DMS 273 (cell line): ENCODE measurements around the gene CD247.
A peak's percentile ranks its signal among the peaks of the same experiment; 100 is the strongest.

ENCODE experiments used
- DNase-seq: peaks from one replicate; lab custom pipeline; 2025; ENCODE audit not compliant: unreplicated experiment; lab: John Stamatoyannopoulos, UW

CD247 gene

DNA sequence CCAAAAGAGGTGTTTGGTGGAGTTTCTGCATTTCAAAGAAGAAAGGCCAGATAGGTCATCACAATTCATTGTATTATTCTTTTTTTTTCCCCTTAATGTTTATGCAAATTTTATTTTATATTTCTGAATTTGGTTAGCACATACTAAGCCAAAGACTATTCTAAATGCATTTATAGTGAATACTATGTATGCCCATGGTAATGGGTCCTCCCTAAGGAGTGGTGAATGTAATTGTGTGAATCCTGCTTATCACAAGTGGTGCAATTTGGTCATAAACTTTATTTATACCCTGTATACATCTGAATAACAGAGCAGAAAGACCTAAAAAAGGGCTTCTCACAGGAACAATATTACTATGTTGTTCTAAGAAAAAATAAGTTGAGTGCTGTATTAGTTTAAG lies 99.1 kb downstream of the CD247 start:
- DNase-seq = no peak

DNA sequence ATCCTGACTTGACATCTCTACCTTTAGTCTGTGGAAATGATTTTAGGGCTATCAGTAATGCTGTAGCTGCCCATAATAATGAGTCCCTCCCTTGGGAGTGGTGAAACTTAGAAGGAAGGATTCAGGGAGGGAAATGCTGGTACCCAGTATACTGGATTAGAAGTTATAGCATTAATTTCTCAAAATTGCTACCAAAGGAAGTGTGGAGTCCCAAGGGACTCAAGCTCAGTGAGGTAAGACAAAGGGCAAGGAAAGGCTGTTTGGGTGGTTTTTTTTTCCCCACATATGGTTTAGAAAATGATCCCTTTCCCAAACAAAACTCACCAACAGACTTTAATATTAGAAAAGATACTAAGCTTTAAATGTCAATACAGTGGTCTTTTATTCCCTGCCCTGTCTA lies 99.9 kb downstream of the CD247 start:
- peak; percentile 9 for DNase-seq

DNA sequence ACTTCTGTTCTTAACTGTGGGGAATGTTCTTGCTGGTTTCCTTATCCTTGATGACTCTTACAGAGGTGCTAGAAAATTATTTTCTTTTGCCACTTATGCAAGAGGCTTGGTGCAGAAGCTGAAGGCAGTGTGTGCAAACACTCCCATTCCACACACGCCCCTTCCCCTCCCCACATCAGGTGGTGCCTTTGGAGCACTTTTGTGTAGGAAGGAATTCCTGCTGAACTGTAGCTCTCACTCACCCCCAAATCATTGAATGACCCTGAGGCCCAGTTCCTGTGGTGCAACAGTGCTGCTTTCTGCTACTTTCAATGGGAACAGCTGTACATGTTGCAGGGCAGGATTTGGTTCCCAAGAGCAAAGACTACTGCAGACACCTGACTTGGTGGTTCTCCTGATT lies 101.8 kb downstream of the CD247 start:
- DNase-seq = no peak

DNA sequence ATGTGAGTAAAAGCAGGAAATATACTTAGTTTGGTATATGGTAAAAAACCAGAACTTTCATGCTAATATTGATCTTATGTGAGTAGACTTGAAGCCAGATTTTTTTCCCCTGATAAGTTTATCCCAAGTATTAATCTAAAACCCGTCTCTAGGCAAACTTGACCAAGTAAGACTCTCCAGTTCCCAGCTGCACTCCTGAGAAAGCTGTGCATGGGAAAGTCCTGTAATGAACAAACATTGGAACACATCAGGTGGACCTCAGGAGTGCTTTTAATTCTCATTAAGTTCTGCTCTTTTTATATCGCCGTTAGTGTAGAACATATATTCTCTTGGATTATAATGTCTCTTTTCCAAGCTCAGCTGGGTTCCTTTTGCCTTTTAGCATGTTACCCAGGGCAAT lies 105.0 kb downstream of the CD247 start:
- no peak for DNase-seq

DNA sequence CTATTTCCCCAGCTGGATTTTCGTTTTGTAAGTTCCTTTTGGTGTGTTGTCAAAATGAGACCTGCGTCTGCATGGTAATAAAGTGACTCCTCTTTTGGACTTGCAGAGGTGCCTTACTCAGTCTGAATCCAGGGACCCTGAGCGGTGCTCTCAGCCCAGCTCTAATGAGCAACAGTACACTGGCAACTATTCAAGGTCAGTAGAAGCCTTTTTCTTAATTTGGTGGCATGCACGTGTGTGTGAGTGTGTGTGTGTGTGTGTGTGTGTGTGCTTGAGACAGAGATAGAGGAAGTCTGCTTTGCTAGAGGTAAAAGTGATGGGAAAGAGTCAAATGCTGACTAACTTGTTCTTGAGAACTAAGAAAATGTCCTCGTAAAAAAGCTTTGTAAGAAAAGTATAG lies 105.4 kb downstream of the CD247 start:
- DNase-seq = no peak

DNA sequence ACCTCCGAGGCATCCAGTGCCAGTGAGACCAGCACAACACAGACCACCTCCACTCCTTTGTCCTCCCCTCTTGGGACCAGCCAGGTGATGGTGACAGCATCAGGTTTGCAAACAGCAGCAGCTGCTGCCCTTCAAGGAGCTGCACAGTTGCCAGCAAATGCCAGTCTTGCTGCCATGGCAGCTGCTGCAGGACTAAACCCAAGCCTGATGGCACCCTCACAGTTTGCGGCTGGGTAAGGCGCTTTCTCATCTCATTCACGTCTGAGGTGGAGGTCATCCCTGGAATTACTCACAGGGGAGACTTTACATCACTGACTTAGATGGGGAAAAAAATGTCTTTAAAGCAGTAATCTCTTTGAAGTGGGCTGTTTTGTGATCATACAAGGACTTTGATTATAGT lies 106.3 kb downstream of the CD247 start:
- DNase-seq = no peak

DNA sequence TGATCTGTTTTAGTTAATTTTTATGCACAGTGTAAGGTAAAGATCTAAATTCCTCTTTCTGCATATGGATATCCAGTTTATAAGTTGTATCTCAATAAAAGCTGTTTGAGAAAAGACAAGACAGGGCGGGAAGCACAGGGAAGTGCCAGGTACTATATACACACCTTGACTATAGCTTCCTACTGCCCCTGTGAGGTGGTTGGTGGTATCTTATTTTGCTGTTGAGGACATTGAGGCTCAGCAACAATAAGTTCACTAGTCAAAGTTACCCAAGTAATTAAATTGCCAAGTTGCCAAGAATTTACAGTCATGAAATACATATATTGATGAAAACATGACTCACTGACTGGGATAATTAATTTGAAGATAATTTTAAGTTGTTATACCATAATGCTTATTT lies 109.1 kb downstream of the CD247 start:
- DNase-seq = peak; percentile 30

DNA sequence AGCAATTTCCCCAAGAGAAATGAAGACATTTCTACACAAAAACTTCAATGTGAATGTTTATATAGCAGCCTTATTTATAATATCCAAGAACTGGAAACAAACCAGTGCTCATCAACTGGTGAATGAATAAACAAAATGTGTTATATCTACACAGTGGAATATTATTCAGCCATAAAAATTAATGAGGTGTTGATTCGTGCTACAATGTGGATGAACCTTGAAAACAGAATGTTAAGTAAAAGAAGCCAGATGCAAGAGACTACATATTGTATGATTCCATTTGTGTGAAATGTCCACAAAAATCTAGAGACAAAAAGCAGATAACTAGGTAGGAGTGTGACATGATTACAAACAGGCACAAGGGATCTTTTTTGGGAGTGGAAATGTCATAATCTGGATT lies 110.0 kb downstream of the CD247 start:
- no peak for DNase-seq

DNA sequence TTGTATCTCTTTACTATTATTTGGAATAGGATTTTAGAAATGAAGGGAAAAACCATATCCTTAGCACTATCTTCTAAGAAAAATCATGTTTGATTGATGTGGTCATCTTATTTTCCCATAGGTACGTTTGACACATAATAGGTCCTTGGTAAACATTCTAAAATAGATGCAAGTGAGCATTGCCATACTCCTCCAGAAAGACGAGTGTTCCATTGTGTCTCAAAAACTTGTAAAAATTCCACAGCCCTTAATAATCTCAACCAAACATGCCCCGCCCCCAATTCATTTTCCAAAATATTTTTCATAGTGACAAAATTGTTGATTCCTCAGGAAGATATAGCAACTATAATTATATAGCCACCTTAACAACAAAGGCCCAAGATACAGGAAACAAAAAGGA lies 113.4 kb downstream of the CD247 start:
- DNase-seq = no peak

DNA sequence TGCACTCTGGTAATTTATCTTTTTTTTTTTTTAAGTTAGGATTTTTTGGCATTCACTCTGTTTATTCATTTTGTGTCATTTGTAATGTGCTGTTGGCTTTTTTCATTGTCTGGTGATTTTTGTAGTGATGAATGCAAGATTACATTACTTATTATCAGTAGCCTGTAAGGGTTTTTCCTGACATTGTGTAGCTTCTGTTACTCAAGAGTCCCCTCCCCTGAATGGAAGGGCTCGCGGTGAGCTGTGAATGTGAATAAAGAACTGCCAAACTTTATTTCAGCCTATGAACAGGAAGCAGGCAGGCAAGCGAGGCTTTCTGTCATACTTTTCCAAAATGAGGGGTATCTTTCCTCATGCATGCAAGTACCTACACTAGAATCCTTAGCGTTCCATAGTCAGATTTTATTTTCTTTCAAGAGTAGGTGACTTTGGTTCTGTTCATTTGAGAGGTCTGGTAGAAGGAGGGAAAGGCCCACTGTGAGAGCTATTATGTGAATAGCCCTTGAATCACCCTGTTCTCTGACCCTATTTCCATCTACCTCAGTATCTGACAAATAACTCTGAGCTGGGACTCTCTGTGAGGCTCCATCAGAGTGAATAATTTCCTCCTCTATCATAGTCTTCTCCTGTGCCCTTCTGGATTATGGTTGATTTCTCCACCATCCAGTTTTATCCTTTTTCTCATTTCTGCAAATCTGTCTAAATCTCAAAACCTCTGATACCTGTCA lies 114.0 kb downstream of the CD247 start:
- DNase-seq = no peak

DNA sequence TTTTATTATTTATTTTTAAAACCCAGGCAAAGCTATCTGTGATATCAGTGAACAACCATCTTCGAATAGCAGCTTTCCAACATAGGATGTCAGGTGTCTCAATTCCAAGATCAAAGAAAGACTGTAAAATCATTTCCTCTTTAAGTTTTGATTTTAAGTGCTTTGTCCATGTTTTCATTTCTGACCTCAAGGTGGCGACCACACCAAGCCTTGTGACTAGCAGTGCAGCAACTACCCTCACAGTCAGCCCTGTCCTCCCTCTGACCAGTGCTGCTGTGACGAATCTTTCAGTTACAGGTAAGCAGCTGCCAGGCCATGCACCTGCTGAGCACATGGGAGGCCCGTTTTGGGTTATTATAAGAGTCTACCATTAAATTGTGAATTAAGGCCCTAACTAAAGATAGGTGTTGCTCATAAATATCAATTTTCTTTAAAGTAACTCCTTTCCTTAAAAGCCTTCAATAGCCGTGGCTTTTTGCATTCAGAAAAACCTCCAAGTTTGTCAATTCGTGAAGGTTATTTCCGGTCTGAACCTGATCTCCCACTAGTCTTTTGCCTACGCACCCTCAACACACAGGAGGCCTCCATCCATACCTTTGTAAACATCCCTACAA lies 117.0 kb downstream of the CD247 start:
- DNase-seq = peak; percentile 55

DNA sequence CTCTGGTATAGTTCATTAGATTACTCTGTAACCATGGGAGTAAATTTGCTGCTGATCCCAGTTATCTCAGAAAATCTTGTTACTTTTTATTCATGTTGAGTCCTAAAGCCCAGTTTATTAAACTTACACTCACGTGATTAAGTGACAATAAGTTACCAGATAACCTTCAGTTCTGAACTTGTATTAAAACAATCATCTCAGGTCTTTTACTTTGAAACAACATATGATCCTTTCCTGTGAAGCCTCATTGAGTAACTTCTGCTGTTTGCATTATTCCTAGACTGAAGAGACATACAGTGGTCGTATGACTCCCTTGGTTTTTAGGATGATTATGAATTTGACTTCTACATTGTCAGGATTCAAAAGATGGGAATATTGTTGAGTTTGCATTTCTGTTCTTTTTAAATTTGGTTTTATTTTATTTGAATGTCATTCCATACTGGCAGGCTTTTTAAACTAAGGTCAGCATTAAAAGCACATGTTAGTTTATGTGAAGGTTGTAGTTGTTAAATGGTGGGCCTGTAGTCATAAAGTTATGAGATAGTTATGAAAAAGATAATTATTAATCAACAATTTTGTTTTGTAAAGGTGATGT lies 117.9 kb downstream of the CD247 start:
- no peak for DNase-seq

DNA sequence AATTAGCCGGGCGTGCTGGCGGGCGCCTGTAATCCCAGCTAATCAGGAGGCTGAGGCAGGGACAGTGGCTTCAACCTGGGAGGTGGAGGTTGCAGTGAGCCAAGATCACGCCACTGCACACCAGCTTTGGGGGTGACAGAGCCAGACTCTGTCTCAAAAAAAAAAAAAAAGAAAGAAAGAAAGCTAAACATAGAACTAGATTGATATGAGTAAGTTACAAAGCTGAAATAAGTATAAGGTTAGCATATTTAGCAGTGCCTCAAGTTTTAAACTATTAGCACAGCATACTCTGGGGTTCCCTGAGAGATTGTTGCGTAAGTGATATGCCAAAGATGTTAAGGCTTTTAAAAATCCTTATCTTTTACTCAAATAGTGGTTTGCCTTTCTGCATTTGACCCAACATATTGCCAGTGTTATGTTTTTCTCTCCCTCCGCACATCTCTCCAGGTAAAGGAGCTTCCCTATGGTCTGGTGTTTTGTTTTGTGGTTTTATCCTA lies 126.1 kb downstream of the CD247 start:
- no peak for DNase-seq

DNA sequence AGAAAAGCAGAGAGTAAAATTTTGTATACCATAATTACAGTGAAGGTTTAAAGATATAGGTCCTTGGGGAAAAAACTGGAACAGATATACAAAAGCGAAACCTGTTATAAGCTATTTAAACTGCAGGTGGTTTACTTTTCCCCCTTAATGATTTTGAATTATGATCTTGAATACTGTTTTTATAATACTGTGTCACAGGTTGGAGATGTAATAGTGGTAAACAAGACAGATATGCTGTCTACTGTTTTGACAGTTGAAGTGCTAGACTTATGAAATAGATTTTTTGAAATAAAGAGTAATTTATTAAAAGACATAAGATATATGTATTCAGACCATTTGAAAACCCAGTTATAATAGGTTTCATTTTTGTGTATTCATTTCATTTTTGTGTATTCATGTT lies 129.4 kb downstream of the CD247 start:
- no peak for DNase-seq

DNA sequence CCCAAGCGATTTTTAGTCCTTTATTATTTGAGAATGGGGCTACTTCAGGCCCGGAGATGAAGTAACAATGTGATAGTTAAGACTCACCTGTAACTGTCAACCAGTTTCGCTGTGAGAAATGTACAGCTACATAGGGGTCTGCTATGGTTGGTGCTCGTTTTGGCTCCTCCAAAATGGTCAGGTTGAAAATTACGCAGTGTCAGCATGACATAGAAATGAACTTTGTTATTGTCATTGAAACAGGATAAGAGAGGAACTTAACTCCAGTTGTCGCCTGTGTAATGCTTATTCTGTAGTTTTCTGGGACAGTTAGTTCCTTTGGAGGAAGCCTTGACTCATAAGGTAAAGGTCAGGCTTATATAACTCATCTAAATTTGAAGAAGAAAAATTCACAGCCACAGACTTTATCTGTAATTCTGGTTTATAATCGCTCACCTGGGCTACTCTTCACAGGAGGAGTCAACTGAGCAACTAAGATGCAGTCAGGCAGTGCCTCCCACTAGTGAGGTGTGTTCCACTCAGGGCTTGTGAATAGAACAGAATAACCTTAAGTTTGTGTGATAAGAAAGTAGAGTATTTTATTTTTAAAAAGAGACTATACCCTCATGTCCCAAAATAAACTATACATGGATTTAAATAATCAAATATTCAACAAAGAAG lies 130.9 kb downstream of the CD247 start:
- no peak for DNase-seq
